ENCODE results near the gene GNAT1.
A peak's percentile ranks its signal among the peaks of the same experiment; 100 is the strongest.

The GNAT1 gene

GRCh38 chr3:50190936-50191660 lies at the start of gene GNAT1:
Gene GNAT1 (plus strand): TSS chr3:50191610. CDS start chr3:50191726, 116 bp downstream.
- DNase-seq: no peak

DNA sequence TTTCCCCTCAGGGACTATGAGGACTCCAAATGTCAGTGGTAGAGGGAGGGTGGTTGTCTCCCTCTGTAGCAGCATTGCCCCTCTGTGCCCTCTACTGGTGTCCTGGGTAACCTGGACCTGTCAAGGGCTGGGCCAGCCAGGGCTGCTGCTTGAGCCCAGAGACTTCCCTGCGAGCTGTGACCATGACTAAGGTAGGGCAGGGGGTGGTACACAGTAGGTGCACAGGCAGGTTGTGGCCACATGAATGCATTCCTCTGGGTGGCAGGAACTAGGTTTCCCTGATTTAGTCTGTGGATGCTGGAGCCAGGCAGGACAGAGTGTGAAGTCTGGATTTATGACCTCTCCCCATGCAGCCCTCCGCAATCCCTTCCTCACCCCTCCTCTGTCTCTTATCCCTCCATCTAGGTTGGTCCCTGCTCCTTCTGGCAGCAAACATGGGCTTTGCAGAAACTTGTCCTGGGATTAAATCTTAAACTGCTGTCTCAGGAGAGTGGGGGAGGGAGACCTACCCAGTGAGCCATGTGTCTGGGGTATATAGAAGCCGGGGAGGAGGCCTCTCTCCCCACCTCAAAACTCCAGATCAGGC lies 45.0 kb upstream of the GNAT1 start:
- no peak for DNase-seq

- DNase-seq: no peak
Observed at GRCh38 chr3:50147016-50147415, 44.4 kb upstream of the GNAT1 start.

DNA sequence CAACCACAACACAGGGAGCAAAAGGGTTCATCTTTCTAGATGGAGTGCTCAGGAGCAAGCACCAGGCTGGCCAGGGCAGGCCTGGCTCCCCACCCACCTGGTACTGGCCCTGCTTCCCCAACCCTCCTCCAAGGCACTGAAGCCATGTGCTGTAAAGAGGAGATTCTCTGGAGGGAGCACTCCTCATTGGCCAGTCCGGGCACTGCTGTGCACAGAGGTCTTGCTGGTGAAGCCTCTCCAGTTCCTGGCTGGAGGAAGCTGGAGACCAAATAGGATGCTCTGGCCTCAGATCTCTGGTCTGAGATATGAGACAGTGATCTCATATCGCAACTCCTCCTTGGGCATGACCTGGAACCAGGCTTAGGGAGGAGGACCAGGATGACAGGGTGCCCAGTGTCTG lies 44.0 kb upstream of the GNAT1 start:
- DNase-seq: no peak

DNA sequence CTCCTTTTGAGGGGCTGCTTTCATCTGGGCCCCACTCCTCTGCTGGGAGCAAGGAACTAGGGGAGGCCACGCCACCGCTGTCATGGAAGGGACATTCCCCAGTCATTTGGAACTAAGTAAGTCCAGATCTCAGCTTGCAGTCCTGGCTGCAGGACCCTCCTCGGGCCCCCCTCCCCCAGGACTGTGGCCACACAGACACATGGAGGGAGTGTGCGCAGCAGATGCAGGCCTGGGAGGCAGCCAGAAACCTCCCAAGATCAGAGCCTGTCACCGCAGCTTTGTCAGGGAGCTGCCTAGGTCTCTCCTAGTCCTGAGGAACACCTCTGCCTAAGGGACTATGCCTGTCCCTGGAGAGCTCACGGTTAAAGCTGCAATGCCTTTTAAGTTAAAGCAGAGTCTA lies 43.5 kb upstream of the GNAT1 start:
- DNase-seq: no peak

- no peak for DNase-seq
Observed at GRCh38 chr3:50150404-50150750, 41.0 kb upstream of the GNAT1 start.

DNA sequence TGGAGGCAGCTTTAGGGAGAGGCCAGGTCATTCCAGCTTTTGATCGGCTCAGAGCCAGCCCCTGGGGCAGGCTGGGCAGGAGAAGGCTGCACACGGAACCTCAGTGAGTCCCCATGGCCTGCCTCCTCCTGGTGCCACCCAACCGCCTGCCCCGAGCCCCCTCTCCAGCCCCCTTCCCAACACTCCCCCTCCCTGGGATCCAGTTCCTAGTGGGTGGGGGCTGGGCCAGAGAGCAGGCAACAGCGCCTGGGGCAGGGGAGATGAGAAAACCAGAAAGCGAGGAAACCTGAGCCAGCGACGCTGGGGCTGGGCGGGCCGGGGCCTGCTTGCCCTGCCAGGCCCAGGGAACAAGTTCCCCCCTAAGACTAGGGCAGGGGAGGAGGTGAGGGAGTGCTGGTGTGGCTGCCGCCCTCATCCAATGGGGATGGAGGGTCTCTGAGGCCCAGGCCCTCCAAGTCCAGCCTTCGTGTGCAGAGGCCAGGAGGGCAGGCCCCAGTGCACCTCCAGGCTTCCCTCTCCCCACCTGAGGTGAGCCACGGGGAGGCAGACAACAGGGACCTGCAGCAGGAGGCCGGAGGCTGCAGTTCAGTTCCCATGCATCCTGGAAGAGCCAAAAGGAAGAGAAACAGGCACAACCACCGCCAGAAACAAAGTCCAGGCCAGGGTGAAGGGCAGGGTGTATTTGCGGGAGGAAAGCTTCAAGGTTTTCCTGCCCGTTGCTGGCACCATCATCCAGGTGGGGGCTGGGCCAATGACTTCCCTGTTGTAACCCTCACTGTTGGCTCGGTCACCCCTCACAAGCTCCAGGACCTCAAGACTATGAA lies 40.3 kb upstream of the GNAT1 start:
- no peak for DNase-seq

DNA sequence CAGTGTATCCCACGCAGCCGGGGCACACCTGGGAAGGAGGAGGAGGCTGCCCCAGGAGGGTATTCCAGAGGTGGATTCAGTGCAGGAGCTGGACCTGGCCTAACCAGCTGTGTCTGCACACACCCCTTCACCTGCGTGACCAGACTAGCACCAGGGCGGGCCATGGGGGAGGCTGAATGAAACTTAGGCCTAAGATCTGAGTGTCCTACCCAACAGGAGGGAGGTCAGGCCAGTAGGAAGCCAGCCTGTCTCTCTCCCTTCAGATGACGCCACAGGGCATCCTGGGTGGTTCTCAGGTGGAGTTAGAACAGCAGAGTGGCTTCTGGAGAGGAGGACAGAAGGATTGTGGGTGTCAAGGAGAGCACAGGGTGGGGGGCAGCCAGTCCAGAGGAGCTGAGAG lies 39.7 kb upstream of the GNAT1 start:
- DNase-seq: no peak

GRCh38 chr3:50153782-50154475 lies 37.5 kb upstream of the GNAT1 start:
- DNase-seq: no peak

- DNase-seq: no peak
Observed at GRCh38 chr3:50154476-50154839, 37.0 kb upstream of the GNAT1 start.

DNA sequence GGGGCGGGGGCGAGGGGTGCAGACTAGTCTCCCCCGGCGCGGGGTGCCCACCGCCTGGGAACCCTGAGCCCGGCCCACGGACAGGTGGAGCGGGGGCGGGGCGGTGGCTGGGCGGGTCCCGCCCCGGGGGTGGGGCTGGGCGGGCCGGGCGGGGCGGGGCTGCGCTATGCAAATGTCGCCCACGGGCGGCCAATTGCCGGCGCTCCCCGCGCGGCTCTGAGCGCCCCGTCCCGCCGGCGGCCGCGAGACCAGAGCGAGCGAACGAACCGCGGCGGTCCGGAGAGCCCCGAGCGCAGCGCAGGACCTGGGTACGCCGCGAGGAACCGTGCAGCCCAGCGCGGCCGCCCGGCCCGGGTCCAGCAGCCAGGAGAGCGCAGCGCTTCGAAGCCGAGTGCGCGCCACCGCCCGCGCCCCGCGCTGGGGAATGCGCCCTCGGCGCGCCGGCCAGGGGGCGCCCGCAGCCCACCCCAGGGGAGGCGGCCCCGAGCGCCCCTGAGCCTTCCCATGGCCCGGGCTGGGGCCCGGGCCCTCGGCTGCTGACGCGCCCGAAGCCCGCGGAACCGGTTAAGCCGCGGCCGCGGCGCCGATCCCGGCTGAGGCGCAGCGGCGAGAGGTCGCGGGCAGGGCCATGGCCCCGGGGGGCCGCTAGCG lies 36.4 kb upstream of the GNAT1 start, which contains the start of gene SEMA3F:
SEMA3F (plus strand) TSS at position 485 of the 651 bp plus-strand sequence. CDS start 4,299 bp downstream, outside the sequence.
- DNase-seq: peak; percentile 68

GRCh38 chr3:50155491-50155878 lies 35.9 kb upstream of the GNAT1 start:
- DNase-seq: no peak

- no peak for DNase-seq
Observed at GRCh38 chr3:50155891-50156290, 35.5 kb upstream of the GNAT1 start.

- no peak for DNase-seq
Observed at GRCh38 chr3:50156549-50157493, 34.6 kb upstream of the GNAT1 start.

DNA sequence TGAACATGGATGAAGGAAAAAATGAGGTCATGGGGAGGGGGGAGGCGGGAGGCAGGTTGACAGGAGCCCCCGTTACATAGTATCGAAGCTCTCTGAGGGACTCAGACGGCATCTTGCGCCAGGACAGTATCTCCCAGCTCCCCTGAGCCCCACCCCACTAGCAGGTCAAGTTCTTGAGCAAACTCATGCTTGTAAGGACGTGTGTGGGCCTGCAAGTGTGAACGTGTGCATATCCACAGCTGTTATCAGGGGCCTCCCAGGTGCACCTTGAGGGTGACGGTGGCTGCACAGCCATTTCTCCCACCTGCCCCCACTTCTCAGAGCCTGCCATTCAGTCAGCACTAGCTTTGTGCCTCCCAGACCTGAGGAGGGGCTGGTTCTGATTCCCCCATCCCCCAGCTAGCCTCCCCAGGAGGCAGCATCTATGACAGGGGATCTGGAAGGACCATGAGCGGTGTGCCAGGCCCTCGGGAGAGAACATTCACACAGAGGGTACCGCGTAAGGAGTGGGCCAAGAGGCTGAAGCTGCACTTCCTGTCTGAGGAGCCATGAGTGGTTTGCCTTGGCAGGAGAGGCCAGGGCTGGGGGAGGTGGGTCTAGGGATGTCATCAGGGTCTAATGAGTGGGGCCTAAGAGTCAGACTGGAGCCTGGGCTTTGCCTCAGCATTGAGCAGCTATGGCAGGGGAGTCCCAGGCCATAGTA lies 33.4 kb upstream of the GNAT1 start:
- no peak for DNase-seq

GRCh38 chr3:50158530-50159146 lies 32.8 kb upstream of the GNAT1 start:
- no peak for DNase-seq

GRCh38 chr3:50160561-50160983 lies 30.8 kb upstream of the GNAT1 start:
- no peak for DNase-seq

GRCh38 chr3:50161320-50161719 lies 30.1 kb upstream of the GNAT1 start:
- DNase-seq: no peak

DNA sequence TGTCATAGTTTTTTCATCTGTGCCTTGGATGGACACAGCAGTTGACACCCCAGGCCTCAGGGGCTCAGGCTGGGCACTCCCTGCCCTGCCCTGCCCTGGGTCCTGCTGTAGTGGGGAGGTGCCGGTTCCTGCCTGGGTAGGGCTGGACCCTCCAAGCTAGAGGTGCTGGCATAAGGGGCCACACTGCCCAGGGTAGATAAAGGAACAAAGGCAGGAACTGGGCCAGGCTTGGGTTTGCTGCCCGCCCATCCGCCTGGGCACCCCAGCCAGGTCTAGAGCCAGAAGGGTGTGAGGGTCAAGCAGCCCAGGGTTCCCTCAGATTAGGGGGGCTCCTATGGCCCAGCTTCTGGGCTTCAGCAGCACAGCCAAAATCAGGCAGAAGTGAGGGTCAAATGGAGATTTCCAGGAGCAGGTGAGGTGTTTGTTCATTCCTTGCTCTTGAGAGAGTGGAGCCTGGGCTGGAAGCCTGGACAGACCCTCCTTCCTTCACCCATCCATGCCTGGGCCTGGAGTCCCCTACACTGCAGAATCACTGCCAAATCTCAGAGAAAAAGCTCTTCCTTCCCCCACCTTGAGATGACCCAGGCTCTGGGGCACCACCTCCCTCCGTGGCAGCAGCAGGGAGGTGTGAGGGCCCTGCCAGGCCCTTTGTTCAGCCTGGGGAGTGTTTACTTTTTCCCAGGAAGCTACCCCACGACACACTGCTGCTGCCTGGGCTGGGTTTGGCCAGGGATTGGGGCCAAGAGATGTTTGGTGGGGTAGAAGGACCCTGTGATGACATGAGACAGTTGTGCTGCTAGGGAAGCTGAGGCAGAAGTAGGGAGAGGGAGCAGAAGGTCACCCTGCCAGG lies 29.2 kb upstream of the GNAT1 start:
- no peak for DNase-seq
